HL-60 (cell line): Measurements from ENCODE around the gene ZSCAN2.

Source experiments
- DNase-seq, 2 experiments: peaks; one replicate each; pipeline ENCODE4 v3.0.0-alpha.2; 2010 to 2020; ENCODE audit warnings: low read depth in 1 of 2, low spot score in 1 of 2
- H3K27ac ChIP-seq: fragments of 250-450 bp; sonication (Bioruptor Pico); replicated peaks from 2 replicates; pipeline ENCODE4 v1.5.1; 2020; ENCODE audit warnings: mild to moderate bottlenecking, moderate library complexity
- H3K27me3 ChIP-seq: fragments of 250-450 bp; sonication (Bioruptor Pico); 2 replicates; pipeline ENCODE4 v1.5.1; 2021; ENCODE audit warnings: mild to moderate bottlenecking, moderate library complexity; ENCODE audit not compliant: insufficient read depth, poor library complexity, severe bottlenecking
- H3K4me3 ChIP-seq: replicated peaks from 2 replicates; pipeline ENCODE4 v1.5.1; 2011; ENCODE audit warnings: mild to moderate bottlenecking, control low read depth, low read length; ENCODE audit not compliant: insufficient read depth
- CTCF ChIP-seq: IDR thresholded peaks from one replicate; pipeline ENCODE4 v1.5.1; 2011; ENCODE audit warnings: low read length, control low read depth, inconsistent platforms; ENCODE audit not compliant: insufficient read depth
- GABPA ChIP-seq: IDR thresholded peaks from 2 replicates; pipeline ENCODE4 v1.6.1; 2012; ENCODE audit warnings: low read depth
- POLR2AphosphoS5 ChIP-seq: IDR thresholded peaks from 2 replicates; pipeline ENCODE4 v1.6.1; 2012; ENCODE audit warnings: low read depth
- REST ChIP-seq: IDR thresholded peaks from 2 replicates; pipeline ENCODE4 v1.6.1; 2012; ENCODE audit warnings: low read depth; ENCODE audit not compliant: insufficient replicate concordance
- SPI1 ChIP-seq: IDR thresholded peaks from 2 replicates; pipeline ENCODE4 v1.6.1; 2012; ENCODE audit warnings: low read depth, mild to moderate bottlenecking, borderline replicate concordance

The ZSCAN2 gene

GRCh38 chr15:84648539-84648938, 47.7 kb downstream of the ZSCAN2 start:
- DNase-seq, result peak in 1 of 2 experiments; percentile 64
- Histone ChIP-seq H3K27me3 (no peaks in the 10 kb centered on the region), H3K27ac (no peak overlapping the region), H3K4me3 (no peak overlapping the region)
- TF ChIP-seq POLR2AphosphoS5 (no peak), CTCF (no peak), GABPA (no peak), SPI1 (no peak), REST (no peak)

GRCh38 chr15:84649706-84650105, 48.9 kb downstream of the ZSCAN2 start:
- H3K27ac ChIP-seq, result no peak overlapping the region
- TF ChIP-seq POLR2AphosphoS5 (no peak), CTCF (no peak), REST (no peak), GABPA (no peak), SPI1 (no peak)
- no peak for DNase-seq
- no peak overlapping the region for H3K4me3 ChIP-seq
- no peaks in the 10 kb centered on the region for H3K27me3 ChIP-seq

- TF ChIP-seq REST (no peak), SPI1 (no peak), GABPA (no peak), CTCF (no peak), POLR2AphosphoS5 (no peak)
- no peak for DNase-seq
Measured at GRCh38 chr15:84653584-84653909, 52.7 kb downstream of the ZSCAN2 start.

More at GRCh38 chr15:84653584-84653909, 52.7 kb downstream of the ZSCAN2 start:
- Histone ChIP-seq H3K27ac (peak overlapping the region; percentile 92), H3K4me3 (peak overlapping the region; percentile 85), H3K27me3 (no peaks in the 10 kb centered on the region)
